OCI-LY7 (cell line): ENCODE measurements around the gene PEX5L.

Source experiments
- EZH2phosphoT487 ChIP-seq: fragments of 200-600 bp; sonication (generic); IDR thresholded peaks from 2 replicates; pipeline ENCODE4 v1.6.1; 2018; ENCODE audit warnings: low read depth, borderline replicate concordance, mild to moderate bottlenecking, mixed run types, antibody characterized with exemption, low read length, moderate library complexity, mixed read lengths
- TF ChIP-seq, protein P1 (sequence below): fragments of 200-600 bp; sonication (generic); conservative IDR thresholded peaks from 2 replicates; pipeline ENCODE4 v1.5.1; 2014; ENCODE audit warnings: mild to moderate bottlenecking, antibody characterized with exemption, low read length, moderate library complexity, mixed read lengths

GRCh38 chr3:179840985-179841384, 195.8 kb downstream of the PEX5L start:
- TF ChIP-seq, protein P1, sequence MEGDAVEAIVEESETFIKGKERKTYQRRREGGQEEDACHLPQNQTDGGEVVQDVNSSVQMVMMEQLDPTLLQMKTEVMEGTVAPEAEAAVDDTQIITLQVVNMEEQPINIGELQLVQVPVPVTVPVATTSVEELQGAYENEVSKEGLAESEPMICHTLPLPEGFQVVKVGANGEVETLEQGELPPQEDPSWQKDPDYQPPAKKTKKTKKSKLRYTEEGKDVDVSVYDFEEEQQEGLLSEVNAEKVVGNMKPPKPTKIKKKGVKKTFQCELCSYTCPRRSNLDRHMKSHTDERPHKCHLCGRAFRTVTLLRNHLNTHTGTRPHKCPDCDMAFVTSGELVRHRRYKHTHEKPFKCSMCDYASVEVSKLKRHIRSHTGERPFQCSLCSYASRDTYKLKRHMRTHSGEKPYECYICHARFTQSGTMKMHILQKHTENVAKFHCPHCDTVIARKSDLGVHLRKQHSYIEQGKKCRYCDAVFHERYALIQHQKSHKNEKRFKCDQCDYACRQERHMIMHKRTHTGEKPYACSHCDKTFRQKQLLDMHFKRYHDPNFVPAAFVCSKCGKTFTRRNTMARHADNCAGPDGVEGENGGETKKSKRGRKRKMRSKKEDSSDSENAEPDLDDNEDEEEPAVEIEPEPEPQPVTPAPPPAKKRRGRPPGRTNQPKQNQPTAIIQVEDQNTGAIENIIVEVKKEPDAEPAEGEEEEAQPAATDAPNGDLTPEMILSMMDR: no peak
- TF ChIP-seq EZH2phosphoT487: no peak
